NCI-H82 treated with DMSO at 0.1 percent for 48 hours (cell line): ENCODE data around the gene KRT39.
"Not testable (repeated sequence)": the region's sequence is repeated elsewhere in the genome, so short reads cannot be mapped to it uniquely, and the experiment has no call there.

Experiments used
- DNase-seq: peaks from one replicate; lab custom pipeline; 2025; ENCODE audit not compliant: unreplicated experiment; lab: John Stamatoyannopoulos, UW

KRT39 gene

GRCh38 chr17:40966848-40967247 is at the start of gene KRT39:
KRT39 (minus strand) TSS chr17:40966948; CDS start chr17:40966856, 92 bp downstream.
- no peak for DNase-seq

GRCh38 chr17:41015454-41015853 is 48.7 kb upstream of the KRT39 start:
- DNase-seq, result no peak

GRCh38 chr17:41013606-41014005 is 46.9 kb upstream of the KRT39 start:
- DNase-seq, result no peak

GRCh38 chr17:41013181-41013580 is 46.4 kb upstream of the KRT39 start:
- DNase-seq, result no peak

GRCh38 chr17:41012326-41013120 is 45.8 kb upstream of the KRT39 start:
- no peak for DNase-seq

GRCh38 chr17:41010441-41010840 is 43.7 kb upstream of the KRT39 start:
- no peak for DNase-seq

- no peak for DNase-seq
Observed at GRCh38 chr17:41009936-41010335, 43.2 kb upstream of the KRT39 start.

GRCh38 chr17:41009301-41009760 is 42.6 kb upstream of the KRT39 start:
- no peak for DNase-seq

GRCh38 chr17:41008811-41009210 is 42.1 kb upstream of the KRT39 start, which contains the start of gene KRTAP3-1:
KRTAP3-1 (minus strand) TSS chr17:41009128; CDS start chr17:41009074, 54 bp downstream.
- DNase-seq, result no peak

- no peak for DNase-seq
Observed at GRCh38 chr17:41004397-41004796, 37.6 kb upstream of the KRT39 start.

- DNase-seq, result no peak
Observed at GRCh38 chr17:41003926-41004325, 37.2 kb upstream of the KRT39 start.

- no peak for DNase-seq
Observed at GRCh38 chr17:41002814-41003213, 36.1 kb upstream of the KRT39 start.

- DNase-seq, result no peak
Observed at GRCh38 chr17:41001795-41002194, 35.0 kb upstream of the KRT39 start.

- not testable (repeated sequence) for DNase-seq
Observed at GRCh38 chr17:40999563-40999962, 32.8 kb upstream of the KRT39 start, which contains the start of gene KRTAP3-2. KRTAP3-2 (minus strand) TSS chr17:40999906; CDS start chr17:40999853, 53 bp downstream.

GRCh38 chr17:40997361-40997760 is 30.6 kb upstream of the KRT39 start:
- DNase-seq, result no peak

- no peak for DNase-seq
Observed at GRCh38 chr17:40996829-40997228, 30.1 kb upstream of the KRT39 start.

- no peak for DNase-seq
Observed at GRCh38 chr17:40995116-40995515, 28.4 kb upstream of the KRT39 start.

- no peak for DNase-seq
Observed at GRCh38 chr17:40993839-40994238, 27.1 kb upstream of the KRT39 start, which contains the start of gene KRTAP3-3. KRTAP3-3 (minus strand) TSS chr17:40994164; CDS start chr17:40994097, 67 bp downstream.

GRCh38 chr17:40993084-40993483 is 26.3 kb upstream of the KRT39 start:
- DNase-seq, result no peak

GRCh38 chr17:40992666-40993065 is 25.9 kb upstream of the KRT39 start:
- no peak for DNase-seq

- no peak for DNase-seq
Observed at GRCh38 chr17:40986920-40987319, 20.2 kb upstream of the KRT39 start.

GRCh38 chr17:40984226-40984625 is 17.5 kb upstream of the KRT39 start, which contains the start of gene KRT40:
KRT40 (minus strand) TSS chr17:40984326; CDS start chr17:40984273, 53 bp downstream.
- DNase-seq, result no peak
